ENCODE measurements around the gene FARP1. TPM values are rescaled to one million over a fixed set of nuclear protein-coding genes. Genes with fewer than 3 reads are reported as not detected.

Gene FARP1
- total RNA-seq = 6.6 and 32.7 TPM in 2 replicates

GRCh38 chr13:98142380-98143156, at the start of gene FARP1:
FARP1 (plus strand) TSS chr13:98143094; CDS start chr13:98213243, 70,149 bp downstream.

GRCh38 chr13:98176777-98177608, 34.1 kb downstream of the FARP1 start, which contains the start of gene RNF113B:
RNF113B (minus strand) TSS chr13:98177269; CDS start chr13:98177236, 33 bp downstream.

Other genes starting within 250 kb of the FARP1 start
- 113 and 171 TPM in 2 replicates for gene IPO5, start 189.4 kb upstream of the FARP1 start, total RNA-seq
- gene RNF113B, start 34.2 kb downstream of the FARP1 start, total RNA-seq = not detected in 2 replicates